Measurements from ENCODE around the gene WWOX. TPM values are rescaled to one million over a fixed set of nuclear protein-coding genes. Genes with fewer than 3 reads are reported as not detected.

WWOX gene
- total RNA-seq, 1 donor from 2014 or later: 43.2 TPM

GRCh38 chr16:78750611-78751010 lies 651.2 kb downstream of the WWOX start:
- H3K9me3 Mint-ChIP-seq (ENCODE audit: low read depth): no peaks in the 10 kb centered on the region
- H3K27me3 Mint-ChIP-seq: no peaks in the 10 kb centered on the region
- no peak overlapping the region for H3K27ac Mint-ChIP-seq
- no peaks in the 10 kb centered on the region for H3K4me1 Mint-ChIP-seq (ENCODE audit: low read depth)
- H3K36me3 Mint-ChIP-seq (ENCODE audit: insufficient read depth): no peaks in the 10 kb centered on the region
- H3K4me3 Mint-ChIP-seq (ENCODE audit: low read depth): no peak overlapping the region
- DNase-seq (ENCODE audit: low spot score, unreplicated experiment): no peak
- no peak for TF ChIP-seq CTCF (IDR thresholded peaks at IDR 0.05; ENCODE audit: unreplicated experiment)

GRCh38 chr16:78751601-78752000 lies 652.1 kb downstream of the WWOX start:
- Mint-ChIP-seq H3K36me3 (ENCODE audit: insufficient read depth) (no peaks in the 10 kb centered on the region), H3K4me1 (ENCODE audit: low read depth) (peaks cover 6% of the 10 kb centered on the region), H3K4me3 (ENCODE audit: low read depth) (no peak overlapping the region), H3K27ac (no peak overlapping the region), H3K27me3 (no peaks in the 10 kb centered on the region), H3K9me3 (ENCODE audit: low read depth) (no peaks in the 10 kb centered on the region)
- DNase-seq (ENCODE audit: low spot score, unreplicated experiment): no peak
- TF ChIP-seq CTCF (IDR thresholded peaks at IDR 0.05; ENCODE audit: unreplicated experiment): no peak

GRCh38 chr16:78754713-78755112 lies 655.3 kb downstream of the WWOX start:
- no peak for DNase-seq (ENCODE audit: low spot score, unreplicated experiment)
- Mint-ChIP-seq H3K27ac (no peak overlapping the region), H3K27me3 (no peaks in the 10 kb centered on the region), H3K36me3 (ENCODE audit: insufficient read depth) (no peaks in the 10 kb centered on the region), H3K9me3 (ENCODE audit: low read depth) (no peaks in the 10 kb centered on the region), H3K4me3 (ENCODE audit: low read depth) (no peak overlapping the region), H3K4me1 (ENCODE audit: low read depth) (peaks cover 9% of the 10 kb centered on the region)
- TF ChIP-seq CTCF (IDR thresholded peaks at IDR 0.05; ENCODE audit: unreplicated experiment): no peak

GRCh38 chr16:78755751-78756661 lies 656.6 kb downstream of the WWOX start:
- Mint-ChIP-seq H3K4me1 (ENCODE audit: low read depth) (peaks cover 9% of the 10 kb centered on the region), H3K27ac (no peak overlapping the region), H3K36me3 (ENCODE audit: insufficient read depth) (no peaks in the 10 kb centered on the region), H3K4me3 (ENCODE audit: low read depth) (no peak overlapping the region), H3K27me3 (no peaks in the 10 kb centered on the region), H3K9me3 (ENCODE audit: low read depth) (no peaks in the 10 kb centered on the region)
- TF ChIP-seq CTCF (IDR thresholded peaks at IDR 0.05; ENCODE audit: unreplicated experiment): no peak
- DNase-seq (ENCODE audit: low spot score, unreplicated experiment): no peak

GRCh38 chr16:78759596-78759995 lies 660.1 kb downstream of the WWOX start:
- H3K4me1 Mint-ChIP-seq (ENCODE audit: low read depth): peaks cover 9% of the 10 kb centered on the region
- TF ChIP-seq CTCF (IDR thresholded peaks at IDR 0.05; ENCODE audit: unreplicated experiment): no peak
- no peak for DNase-seq (ENCODE audit: low spot score, unreplicated experiment)
- H3K27me3 Mint-ChIP-seq: no peaks in the 10 kb centered on the region
- H3K36me3 Mint-ChIP-seq (ENCODE audit: insufficient read depth): no peaks in the 10 kb centered on the region
- no peak overlapping the region for H3K27ac Mint-ChIP-seq
- H3K9me3 Mint-ChIP-seq (ENCODE audit: low read depth): no peaks in the 10 kb centered on the region
- H3K4me3 Mint-ChIP-seq (ENCODE audit: low read depth): no peak overlapping the region
